T follicular helper cell (primary cell): Measurements from ENCODE around the gene CCDC54.

Source experiments
- DNase-seq: peaks from one replicate; pipeline ENCODE4 v3.0.0-alpha.2; 2020; ENCODE audit warnings: low read depth

CCDC54 gene

DNA sequence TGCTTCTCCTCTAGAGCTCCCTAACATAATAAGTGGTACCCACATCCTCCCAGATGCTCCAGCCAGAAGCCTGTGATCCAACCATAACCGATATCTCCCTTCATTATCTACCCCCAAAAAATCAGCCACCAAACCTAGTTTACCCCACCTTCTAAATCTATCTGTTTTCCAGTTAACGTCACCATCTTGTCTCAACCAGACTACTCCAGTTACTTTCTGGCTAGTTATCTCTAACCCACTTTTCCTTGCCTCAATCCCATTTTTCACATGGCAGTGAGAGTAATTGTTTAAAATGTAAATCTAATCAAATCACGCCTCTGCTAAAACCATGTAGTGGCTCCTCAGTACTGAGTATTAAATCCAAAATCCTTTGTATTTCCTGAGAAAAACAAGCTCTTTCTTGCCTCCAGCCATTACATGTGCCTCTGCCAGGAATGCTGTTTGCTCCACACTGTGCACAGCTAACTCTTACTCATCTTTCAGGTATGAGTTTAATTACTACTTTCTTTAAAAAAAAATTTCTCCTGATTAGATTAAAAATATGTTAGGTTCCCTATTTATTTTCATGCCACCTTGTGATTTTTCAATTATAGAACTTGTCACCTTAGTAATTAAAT, 15.4 kb downstream of the CCDC54 start:
- no peak for DNase-seq

DNA sequence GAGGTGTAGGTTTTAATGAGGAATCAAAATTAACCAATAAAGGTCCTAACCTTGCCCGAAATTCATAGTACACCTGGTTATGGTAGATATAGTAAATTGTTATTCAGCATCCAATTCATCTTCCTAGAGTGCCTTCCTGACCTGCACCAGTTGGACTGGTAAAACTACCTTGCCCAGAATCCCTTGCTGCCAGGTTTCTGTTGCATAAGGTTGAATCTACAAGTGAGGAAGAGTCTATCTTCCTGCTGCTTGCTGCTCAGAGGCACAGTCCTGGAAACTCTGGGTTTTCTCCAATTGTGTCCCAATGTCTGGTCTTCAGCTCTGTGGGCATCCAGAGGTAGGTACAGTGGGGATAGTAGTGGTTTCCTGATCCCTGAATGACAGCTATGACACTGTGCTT, 17.3 kb downstream of the CCDC54 start:
- DNase-seq: no peak

GRCh38 chr3:107395066-107395465, 17.8 kb downstream of the CCDC54 start:
- no peak for DNase-seq

DNA sequence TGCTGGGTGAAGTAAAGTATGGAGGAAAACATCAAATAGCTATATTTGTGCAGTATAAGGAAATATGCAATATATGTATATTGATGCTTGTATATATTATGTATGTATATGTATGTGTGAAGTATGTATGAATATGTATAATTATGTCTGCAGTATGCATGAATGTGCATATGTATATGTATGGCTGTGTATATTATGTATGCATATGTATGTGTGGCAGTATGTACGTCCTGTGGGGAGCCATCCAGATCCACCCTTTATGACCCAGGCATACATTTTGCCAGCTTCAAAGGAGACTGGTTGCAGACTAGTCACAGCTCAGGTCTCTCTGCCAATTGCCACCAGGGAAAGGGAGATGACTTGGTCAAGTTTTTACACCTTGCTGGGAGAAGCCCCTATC, 24.1 kb downstream of the CCDC54 start:
- no peak for DNase-seq

DNA sequence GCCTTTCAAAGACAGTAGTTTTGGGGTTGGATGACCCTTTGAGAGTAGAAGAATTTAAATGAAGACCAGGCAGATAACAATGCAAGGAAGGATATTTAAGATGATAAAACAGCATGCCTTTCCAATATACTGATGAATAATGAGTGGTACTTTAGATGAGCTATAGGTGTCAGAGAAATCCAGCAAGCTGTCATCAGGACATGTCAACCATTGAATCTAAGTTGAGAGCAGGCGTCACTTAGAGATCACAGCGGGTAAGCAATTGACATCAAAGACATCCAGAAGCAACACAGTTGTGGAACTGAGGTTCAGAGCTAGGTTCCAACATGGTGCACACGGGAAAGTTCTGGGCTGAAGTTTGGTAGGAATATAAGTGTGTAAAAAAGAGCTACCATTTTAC, 25.0 kb downstream of the CCDC54 start:
- no peak for DNase-seq

DNA sequence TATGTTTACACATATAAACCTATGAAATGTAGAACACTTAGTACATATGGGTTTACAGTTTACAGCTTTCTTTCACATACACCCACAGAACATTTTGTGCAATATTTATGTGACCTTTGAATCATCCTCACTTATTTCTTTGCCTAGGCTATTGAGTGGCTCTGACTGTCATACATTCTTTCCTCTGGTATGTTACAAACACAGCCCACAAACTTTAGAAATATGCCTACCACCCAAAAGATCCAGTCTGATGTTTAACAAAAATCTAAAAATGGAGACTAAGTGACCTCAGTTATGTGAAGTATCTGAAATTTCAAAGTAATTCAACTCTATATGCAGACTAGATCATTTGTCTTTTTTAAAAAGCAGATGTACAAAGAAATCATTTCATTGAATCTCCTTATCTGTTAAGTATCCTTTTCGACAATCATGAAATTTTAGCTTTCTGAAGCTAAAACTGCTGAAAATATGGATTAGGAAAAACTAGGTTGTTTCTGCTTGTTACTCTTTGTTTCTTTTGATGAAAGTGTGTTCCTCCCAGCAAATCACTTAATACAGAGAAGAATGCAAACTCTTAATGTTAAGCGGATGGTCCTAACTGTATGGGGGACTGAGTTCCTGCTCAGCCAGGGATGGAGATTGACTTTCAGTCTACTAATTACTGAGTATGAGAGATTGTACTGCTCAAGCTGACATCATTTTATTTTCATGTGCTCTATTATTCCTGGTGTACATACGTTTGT, 27.7 kb downstream of the CCDC54 start:
- no peak for DNase-seq

DNA sequence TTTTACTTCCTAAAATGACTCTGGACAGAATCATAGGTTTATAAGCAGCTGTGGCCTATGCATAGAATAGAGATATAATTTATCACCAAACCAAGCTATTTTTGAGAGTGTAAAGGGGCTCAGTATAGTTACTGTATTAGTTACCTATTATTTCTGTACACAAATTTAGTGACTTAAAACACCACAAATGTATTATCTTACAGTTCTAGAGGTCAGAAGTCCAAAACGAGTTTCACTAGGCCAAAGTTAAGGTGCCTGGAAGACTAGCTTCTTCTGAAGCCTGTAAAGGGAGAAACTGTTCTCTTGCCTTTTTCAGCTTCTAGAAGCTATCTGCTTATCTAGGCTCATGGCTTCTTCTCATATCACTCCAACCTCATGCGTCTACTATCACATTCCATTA, 30.1 kb downstream of the CCDC54 start:
- DNase-seq: no peak

DNA sequence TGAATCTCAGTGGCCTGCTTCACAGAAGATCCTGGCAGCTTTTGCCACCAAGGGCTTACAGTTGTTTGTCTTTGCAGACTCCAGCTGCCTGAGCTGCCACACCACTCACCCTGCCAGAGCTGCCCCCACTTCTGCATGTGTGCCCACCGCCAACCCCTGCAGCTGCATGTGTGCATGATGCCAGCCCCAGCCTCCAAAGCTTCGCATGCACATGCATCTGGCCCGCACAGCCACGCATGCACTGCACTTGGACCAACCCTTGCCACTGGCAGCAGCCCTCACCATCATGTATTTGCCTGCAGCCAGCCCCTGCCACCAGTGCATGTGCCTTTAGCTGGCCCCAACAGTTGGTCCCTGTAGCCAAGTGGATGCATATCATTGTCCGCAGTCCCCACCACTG, 31.3 kb downstream of the CCDC54 start:
- DNase-seq: no peak

GRCh38 chr3:107409365-107409764, 32.1 kb downstream of the CCDC54 start:
- DNase-seq: no peak

DNA sequence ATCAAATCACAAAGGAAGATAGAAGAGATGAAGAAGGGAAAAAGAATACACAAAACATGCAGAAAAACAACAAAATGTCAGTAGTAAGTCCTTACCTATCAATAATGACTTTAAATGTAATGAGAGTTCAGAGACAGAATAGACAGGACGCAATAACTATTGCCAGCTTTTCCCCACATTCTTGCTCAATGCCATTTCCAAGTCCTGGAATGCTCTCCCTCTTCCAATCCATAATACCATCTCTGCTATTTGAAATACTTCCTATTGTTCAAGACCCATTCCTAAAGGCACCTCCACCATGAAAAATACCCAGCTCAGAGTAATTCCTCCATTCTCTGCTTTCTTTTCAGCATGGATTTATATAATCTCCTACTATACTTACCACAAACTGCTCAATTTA, 33.4 kb downstream of the CCDC54 start:
- no peak for DNase-seq

DNA sequence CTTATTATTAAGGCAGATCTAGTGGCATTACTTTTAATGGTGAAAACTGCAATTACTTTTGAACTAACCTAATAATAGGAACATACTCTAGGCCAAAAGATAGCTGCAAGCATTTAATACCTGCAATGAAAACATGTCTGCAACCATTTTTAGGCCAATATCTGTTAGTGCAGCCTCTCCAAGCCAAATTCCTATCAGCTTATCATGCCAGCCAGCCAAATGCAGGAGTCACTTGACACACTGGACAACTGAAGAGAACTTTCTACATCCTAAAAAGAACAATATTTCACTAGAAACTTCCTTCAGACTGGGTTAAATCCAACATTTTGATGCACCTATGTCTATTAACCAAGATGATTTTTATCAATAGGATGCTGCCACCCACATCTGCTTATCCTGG, 33.8 kb downstream of the CCDC54 start:
- no peak for DNase-seq

DNA sequence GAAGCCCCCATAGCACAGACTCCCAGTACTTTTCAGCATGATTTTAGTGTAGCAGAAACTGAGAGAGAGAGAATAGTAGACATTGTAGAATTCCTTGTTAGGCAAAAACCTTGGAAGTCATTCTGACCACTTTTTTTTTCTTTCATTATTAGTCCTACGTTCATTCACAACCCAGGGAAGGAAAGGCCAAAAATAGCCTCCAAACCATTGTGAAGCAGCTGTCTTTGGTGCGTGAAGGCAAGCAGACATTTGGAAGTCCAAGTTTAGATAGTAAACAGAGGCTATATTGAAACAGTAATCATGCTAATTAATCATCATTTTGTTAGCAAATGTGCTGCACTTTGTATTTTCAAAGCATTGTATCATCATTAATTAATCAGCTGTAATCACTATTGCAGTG, 34.5 kb downstream of the CCDC54 start:
- DNase-seq: no peak

DNA sequence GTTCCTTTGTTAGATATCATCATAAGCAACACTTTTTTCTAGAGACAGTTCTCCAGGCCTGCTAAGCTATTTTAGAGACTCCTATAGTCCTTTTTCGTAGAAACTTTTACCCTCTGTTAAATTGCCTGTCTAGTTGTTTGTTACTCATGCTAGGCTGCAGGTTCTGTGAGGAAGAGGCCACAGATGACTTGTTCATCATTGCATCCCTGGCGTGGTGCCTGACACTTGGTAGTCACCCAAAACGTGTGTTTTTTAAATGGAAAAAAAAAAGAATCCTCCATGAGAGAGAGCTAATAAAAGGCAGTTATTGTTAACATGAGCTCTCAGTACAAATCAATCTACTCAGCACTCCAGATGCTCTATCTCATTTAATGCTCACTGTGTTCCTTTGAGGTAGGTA, 35.1 kb downstream of the CCDC54 start:
- no peak for DNase-seq

GRCh38 chr3:107413264-107413663, 36.0 kb downstream of the CCDC54 start:
- no peak for DNase-seq

- no peak for DNase-seq
Measured at GRCh38 chr3:107414325-107414964, 37.2 kb downstream of the CCDC54 start.

- no peak for DNase-seq
Measured at GRCh38 chr3:107416138-107416537, 38.9 kb downstream of the CCDC54 start.

- no peak for DNase-seq
Measured at GRCh38 chr3:107416886-107417285, 39.6 kb downstream of the CCDC54 start.

DNA sequence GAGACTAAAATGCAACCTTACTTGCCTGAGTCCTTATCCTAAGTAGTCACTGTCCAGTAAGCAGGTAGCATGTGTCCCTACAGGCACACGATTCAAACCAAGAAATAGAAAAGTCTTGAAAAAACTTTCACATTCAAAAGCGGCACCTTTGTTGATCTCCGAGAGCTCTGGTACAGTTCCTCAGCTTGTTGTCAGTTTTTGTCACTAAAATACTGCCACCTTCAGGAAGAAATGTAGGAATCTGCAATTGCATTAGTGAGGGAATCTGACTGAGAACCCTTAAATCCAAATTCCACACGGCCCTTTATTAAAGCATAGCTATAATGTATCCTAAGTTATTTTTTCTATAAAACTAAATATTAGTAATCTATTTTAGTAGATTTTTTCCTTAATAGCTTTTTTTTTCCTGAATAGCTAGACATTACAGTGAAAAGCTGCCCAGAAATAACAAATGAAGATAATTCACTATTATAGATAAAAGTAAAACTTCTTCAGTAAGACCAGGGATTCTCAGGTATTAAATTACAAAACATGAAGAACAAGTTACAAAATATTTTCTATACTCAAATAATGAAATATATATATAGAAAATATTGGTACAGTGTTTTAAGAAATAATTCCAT, 44.0 kb downstream of the CCDC54 start:
- DNase-seq: no peak

DNA sequence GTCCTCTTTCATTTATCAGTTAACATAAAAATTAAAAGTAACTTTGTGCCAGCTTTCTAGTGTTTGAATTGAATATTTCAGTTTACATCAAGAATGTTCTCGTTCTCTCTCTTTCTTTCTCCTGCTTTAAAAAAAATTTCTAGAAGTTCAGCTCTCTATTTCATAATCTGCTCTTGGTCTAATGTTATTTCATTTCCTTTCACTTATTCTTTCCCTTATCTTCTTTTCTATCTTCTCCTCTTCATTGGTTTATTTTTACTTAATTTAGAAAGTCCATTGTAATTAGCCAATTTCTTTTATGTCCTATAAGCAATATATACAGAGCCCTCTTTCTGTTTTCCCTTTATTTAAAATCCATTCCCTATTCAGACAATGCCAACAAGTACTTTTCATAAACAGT, 44.6 kb downstream of the CCDC54 start:
- DNase-seq: no peak

DNA sequence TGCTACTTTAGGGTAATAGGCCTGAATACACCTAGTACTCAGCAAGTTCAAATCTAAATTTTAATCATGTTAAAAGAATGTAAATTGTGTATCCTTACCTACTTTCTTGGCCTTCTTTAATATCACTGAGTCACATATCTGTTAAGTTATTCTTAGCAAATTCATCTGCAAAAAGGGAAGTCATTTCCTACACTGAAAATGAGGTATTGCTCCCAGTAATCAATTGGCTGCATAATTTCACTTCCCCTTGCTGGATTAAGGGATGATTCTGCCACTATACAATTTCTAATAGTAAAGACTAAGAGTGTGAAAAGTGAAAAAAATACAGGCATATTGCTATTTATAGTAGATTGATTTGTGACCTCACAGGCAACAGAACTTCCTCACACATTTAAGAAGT, 47.8 kb downstream of the CCDC54 start:
- no peak for DNase-seq

DNA sequence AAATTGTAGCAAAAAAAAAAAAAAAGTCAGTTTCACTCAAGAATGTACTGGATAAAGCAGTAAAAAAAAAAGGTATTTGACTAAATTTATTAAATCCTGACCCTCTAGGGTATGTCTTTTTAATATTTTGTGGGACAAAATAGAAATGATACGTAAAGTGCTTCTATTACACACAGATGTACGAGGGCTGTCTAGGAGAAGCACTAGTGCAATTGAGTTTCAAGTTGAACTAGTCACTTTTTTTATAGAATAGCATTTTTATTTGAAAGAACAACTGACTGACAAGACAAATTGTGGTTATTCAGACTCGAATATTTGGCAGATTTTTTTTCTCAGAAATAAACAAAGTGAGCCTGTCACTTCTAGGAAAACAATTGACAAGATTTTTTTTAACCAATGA, 49.0 kb downstream of the CCDC54 start:
- DNase-seq: no peak
